GM21529 (cell line): ENCODE measurements around the gene SCP2.

Experiments used
- ATAC-seq: cut with Tn5 transposase; IDR thresholded peaks from one replicate; pipeline ENCODE4 v1.9.1; 2021; ENCODE audit not compliant: unreplicated experiment

Gene SCP2

DNA sequence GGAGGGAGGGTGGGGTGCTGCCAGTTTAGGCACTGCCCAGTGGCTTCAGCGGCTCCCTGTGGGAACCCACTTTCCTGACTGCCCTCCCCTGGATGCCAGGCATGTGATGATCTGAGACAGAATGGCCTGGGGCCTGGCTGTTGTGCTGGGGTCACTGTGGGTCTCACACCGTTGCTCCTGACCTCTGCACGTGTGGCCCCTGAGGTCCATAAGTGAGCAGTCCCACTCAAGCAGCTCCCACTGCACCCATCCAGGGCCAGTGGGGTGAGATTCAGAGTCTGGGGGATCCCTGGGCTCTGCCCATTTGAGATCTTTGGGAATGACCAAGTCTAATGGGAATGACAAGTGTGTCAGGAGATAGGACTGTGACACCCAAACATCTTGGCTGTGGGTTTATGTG is 153.0 kb downstream of the SCP2 start:
- ATAC-seq, result no peak

GRCh38 chr1:53080769-53081168 is 153.7 kb downstream of the SCP2 start:
- ATAC-seq, result no peak

- no peak for ATAC-seq
Observed at GRCh38 chr1:53081384-53082066, 154.4 kb downstream of the SCP2 start.

GRCh38 chr1:53082826-53083455 is 155.9 kb downstream of the SCP2 start:
- no peak for ATAC-seq

GRCh38 chr1:53083636-53084588 is 156.8 kb downstream of the SCP2 start:
- ATAC-seq, result no peak

DNA sequence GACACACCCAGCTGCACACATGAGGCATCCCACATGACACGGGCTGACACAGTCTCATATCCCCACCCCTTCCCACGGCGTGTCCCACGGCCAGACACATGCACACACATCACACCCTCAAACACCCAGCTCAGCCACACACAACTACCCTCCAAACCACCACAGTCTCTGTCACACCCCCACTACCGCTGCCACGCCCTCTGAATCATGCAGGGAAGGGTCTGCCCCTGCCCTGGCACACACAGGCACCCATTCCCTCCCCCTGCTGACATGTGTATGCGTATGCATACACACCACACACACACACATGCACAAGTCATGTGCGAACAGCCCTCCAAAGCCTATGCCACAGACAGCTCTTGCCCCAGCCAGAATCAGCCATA is 157.5 kb downstream of the SCP2 start:
- ATAC-seq, result no peak

DNA sequence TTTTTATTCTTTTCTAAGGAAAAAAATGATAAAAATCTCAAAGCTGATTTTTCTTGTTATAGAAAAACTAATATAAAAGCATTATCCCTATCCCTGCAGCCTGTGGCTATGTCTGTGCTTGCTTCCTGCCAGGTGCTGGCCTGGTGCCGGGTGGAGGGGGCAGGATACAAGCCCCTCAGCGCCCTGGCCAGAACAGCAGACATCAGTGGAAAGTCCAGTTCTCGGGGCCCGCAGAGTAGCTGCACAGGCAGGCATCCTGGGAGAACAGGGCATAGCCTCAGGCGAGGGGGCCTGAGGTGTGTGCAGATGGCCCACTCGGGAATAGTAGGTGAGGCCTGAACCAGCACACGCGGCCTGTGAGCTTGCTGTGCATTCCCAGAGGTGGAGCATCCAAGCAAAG is 158.3 kb downstream of the SCP2 start:
- ATAC-seq, result no peak

DNA sequence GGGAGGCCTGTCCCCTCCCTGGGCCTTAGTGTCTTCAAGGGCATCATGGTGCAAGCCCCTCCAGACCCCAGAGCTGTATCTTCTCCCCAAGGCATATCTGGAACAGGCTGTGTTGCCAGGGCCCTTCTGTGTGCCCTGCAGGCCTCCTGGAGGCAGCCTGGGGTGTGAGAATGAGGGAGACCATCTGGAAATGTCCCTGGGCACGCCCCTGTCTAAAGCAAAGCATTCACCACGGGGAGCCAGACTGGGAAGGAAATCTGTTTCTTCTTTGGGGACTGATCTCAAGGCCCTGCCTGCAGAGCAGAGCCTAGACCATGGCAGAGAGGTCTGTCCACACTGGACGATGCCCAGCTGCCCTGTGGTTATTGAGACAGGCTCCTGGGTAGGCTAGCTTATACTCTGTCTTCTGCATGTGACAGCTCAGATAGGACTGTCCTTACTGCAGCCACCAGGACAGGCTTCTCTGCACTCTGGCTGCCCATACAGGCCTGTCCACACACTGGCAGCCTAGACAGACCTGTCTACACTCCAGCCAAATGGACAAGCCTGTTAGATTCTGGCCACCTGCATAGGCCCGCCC is 159.5 kb downstream of the SCP2 start:
- no peak for ATAC-seq

GRCh38 chr1:53087332-53088285 is 160.5 kb downstream of the SCP2 start:
- no peak for ATAC-seq

DNA sequence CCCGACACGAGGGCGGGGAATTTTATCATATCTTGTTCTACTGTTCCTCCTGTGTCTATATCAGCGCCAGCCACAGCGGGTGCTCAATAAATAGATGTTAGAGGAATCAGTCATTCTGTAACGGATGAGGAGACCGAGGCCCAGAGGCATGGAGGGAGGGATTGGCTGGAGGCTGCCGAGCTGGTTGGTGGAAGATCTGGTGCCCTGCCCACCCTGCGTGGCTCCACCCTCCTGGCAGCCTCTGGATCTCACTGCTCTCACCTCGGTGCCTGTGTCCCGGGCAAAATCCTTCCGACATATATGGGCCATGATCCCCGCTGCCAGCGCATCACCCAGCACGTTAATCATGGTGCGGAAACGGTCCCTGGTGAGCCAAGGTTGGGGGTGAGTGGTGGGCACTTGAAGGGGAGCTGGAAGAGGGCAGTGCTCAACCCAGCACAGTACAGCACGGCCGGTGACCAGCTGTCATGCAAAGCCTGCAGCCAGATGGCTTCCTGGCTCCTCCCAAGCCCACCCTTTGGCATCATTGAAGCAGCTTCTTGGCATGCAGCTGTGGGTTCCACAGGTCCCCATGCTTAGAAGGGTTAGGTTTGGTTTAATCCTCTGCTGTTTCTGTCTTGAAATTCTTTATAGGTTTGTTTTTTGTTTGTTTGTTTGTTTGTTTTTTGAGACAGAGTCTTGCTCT is 161.7 kb downstream of the SCP2 start:
- no peak for ATAC-seq

DNA sequence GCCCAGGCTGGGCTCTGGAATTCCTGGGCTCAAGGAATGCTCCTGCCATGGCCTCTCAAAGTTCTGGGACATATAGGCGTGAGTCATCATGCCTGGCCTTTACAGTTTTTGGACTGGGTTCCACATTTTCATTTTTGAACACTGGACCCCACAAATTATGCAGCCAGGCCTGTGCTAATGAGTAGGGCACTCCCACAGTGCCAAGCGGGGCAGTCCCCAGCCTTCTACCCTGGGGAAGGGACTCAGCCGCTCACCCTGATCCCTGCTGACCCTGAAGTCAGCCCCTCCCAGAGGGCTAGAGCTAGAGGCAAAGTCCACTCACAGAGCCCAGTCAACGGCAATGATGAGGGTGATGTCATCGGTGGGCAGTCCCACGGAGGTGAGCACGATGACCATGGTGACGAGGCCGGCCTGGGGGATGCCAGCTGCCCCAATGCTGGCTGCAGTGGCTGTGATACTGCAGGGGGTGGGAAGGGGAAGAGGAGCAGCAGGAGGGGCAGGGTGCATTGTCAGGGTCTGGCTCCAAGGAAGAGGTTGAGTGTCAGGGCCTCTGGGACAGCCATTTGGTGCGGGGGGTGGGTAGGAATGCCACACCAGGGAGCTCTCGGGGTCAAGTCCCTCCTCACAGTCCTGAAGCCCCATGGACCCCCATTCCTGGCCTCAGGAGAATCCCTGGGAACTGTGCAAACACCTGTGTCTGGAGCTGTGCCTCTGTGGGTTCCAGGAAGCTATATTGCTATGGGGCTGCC is 162.6 kb downstream of the SCP2 start:
- no peak for ATAC-seq

DNA sequence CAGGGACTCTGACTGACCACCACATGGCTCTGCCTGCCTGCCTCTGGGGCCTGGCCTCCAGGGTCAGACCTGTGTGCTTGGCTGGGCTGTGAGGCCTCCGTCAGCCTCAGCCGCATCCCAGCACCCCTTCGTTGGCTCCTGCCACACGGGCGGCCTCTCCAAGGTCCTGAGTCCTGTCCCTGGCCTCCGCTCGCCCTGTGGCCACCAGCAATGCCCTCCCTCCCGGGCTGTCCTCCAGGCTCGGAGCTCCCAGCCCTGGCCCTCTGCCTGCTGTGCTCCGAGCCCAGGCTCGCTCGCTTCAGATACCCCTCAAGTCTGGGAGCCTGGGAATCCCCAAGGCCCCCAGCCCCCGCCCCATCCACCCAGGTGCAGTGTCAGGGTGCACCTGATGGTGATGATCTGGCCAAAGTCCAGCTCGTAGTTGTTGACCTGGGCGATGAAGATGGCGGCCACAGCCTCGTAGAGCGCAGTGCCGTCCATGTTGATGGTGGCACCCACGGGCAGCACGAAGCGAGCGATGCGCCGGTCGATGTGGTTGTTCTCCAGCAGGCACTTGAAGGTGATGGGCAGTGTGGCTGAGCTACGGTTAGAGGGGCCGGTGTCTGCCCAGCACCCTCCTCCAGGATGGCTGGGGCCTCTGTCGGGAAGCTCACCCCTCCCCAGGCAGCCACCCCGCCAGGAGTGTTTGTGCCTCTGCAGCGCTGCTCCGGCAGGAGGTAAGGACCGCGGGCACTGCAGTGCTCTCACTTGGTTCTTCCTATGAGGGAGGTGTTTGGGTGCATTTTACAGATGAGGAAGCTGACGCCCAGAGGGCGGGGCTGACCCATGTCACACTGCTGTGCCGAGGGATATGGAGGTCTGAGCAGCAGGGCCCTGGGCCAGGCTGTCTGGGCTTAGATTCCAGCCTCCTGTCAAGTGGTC is 163.4 kb downstream of the SCP2 start:
- no peak for ATAC-seq

GRCh38 chr1:53091841-53092645 is 165.0 kb downstream of the SCP2 start:
- ATAC-seq, result no peak

DNA sequence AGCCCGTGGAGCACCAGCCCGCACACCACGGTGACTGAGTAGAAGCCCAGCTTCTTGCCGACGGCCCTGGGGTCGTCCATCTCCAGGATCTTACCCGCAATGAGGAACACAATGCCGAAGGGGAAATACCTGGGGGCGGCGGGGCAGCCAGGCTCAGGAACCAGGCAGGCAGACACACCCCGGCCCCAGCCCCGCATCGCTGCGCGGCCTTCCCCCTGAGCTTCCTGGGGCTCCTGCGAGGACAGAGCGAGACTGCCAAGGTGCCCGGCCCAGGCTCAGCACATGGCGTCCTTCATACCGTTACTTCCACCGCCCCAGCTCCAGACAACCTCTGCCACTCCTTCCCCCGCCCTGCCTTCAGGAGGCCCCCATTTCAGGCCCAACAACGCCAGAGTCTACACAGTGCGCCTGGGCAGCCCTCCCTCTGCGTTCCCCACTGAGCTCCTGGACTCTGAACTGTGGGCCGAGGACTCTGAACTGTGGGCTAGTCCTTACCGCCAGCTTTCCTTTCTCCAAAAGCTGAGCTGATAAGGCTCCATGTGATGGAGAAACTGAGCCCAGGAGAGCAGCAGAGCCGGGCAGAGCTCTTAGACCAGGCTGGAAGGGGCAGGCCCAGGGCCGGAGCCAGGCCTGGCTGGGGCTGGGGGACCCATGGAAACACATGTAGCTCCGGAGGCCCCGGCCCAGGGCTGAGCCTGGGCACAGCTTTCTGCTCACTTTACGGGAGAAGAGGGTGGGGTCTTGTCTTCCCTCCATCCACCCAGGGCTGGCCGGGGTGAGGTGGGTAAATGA is 165.8 kb downstream of the SCP2 start:
- no peak for ATAC-seq

DNA sequence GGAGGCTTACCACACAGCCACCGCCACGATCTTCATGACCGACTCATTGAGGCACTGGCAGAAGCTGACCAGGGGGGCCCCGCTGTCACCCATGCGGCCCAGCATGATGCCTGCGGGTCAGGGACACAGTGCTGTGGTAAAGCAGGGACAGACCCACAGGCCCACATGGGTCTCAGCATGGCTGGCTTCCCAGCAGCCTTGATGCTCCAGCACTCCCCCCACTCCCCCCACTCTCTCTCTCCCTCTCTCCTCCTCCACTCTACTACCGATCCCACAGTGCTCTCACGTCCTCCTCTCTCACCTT is 166.3 kb downstream of the SCP2 start:
- no peak for ATAC-seq

GRCh38 chr1:53093778-53094532 is 166.9 kb downstream of the SCP2 start:
- ATAC-seq, result no peak
